Measurements from ENCODE around the gene LPGAT1.

Gene LPGAT1

GRCh38 chr1:211764701-211765100, 65.9 kb downstream of the LPGAT1 start:
- DNase-seq (ENCODE audit: low spot score) (no peak), FAIRE-seq (no peak)

GRCh38 chr1:211762206-211762605, 68.4 kb downstream of the LPGAT1 start:
- DNase-seq (ENCODE audit: low spot score) (no peak), FAIRE-seq (no peak)

GRCh38 chr1:211761400-211761799, 69.2 kb downstream of the LPGAT1 start:
- no peak for FAIRE-seq
- DNase-seq (ENCODE audit: low spot score) = no peak

GRCh38 chr1:211756471-211757020, 74.0 kb downstream of the LPGAT1 start:
- FAIRE-seq = no peak
- DNase-seq (ENCODE audit: low spot score) = no peak

- FAIRE-seq = no peak
Observed at GRCh38 chr1:211753649-211754251, 76.8 kb downstream of the LPGAT1 start.

GRCh38 chr1:211752951-211753486, 77.5 kb downstream of the LPGAT1 start:
- DNase-seq (ENCODE audit: low spot score) (no peak), FAIRE-seq (peak; percentile 42)

More at GRCh38 chr1:211753649-211754251, 76.8 kb downstream of the LPGAT1 start:
- no peak for DNase-seq (ENCODE audit: low spot score)

GRCh38 chr1:211752317-211752716, 78.2 kb downstream of the LPGAT1 start:
- no peak for DNase-seq (ENCODE audit: low spot score)
- FAIRE-seq = no peak

- FAIRE-seq = no peak
Observed at GRCh38 chr1:211751438-211751837, 79.1 kb downstream of the LPGAT1 start.

GRCh38 chr1:211750599-211750998, 80.0 kb downstream of the LPGAT1 start:
- FAIRE-seq = no peak
- DNase-seq (ENCODE audit: low spot score) = no peak

More at GRCh38 chr1:211751438-211751837, 79.1 kb downstream of the LPGAT1 start:
- no peak for DNase-seq (ENCODE audit: low spot score)

GRCh38 chr1:211749251-211749650, 81.3 kb downstream of the LPGAT1 start:
- FAIRE-seq (no peak), DNase-seq (ENCODE audit: low spot score) (no peak)

GRCh38 chr1:211748810-211749209, 81.8 kb downstream of the LPGAT1 start:
- no peak for FAIRE-seq
- DNase-seq (ENCODE audit: low spot score) = no peak

- FAIRE-seq (no peak), DNase-seq (ENCODE audit: low spot score) (no peak)
Observed at GRCh38 chr1:211742889-211743529, 87.6 kb downstream of the LPGAT1 start.

GRCh38 chr1:211742272-211742671, 88.3 kb downstream of the LPGAT1 start:
- DNase-seq (ENCODE audit: low spot score) (no peak), FAIRE-seq (no peak)

GRCh38 chr1:211741788-211742187, 88.8 kb downstream of the LPGAT1 start:
- DNase-seq (ENCODE audit: low spot score) (no peak), FAIRE-seq (no peak)

GRCh38 chr1:211741116-211741515, 89.4 kb downstream of the LPGAT1 start:
- no peak for DNase-seq (ENCODE audit: low spot score)
- no peak for FAIRE-seq

GRCh38 chr1:211739671-211740411, 90.7 kb downstream of the LPGAT1 start:
- DNase-seq (ENCODE audit: low spot score) (no peak), FAIRE-seq (no peak)

- DNase-seq (ENCODE audit: low spot score) = peak; percentile 12
- FAIRE-seq = no peak
Observed at GRCh38 chr1:211738691-211739301, 91.8 kb downstream of the LPGAT1 start.

GRCh38 chr1:211738096-211738690, 92.4 kb downstream of the LPGAT1 start:
- FAIRE-seq (no peak), DNase-seq (ENCODE audit: low spot score) (no peak)

- FAIRE-seq (no peak), DNase-seq (ENCODE audit: low spot score) (no peak)
Observed at GRCh38 chr1:211737115-211738035, 93.2 kb downstream of the LPGAT1 start.

GRCh38 chr1:211736351-211736915, 94.1 kb downstream of the LPGAT1 start:
- DNase-seq (ENCODE audit: low spot score) (no peak), FAIRE-seq (no peak)

All from RCC 7860 (cell line).